Epithelial cell of proximal tubule (primary cell): Measurements from ENCODE around the gene METTL1. TPM values are rescaled to one million over a fixed set of nuclear protein-coding genes. Genes with fewer than 3 reads are reported as not detected.
"Not testable (repeated sequence)": the region's sequence is repeated elsewhere in the genome, so short reads cannot be mapped to it uniquely, and the experiment has no call there.

Experiments used
- DNase-seq: peaks from one replicate; pipeline ENCODE4 v3.0.0-alpha.2; 2011; ENCODE audit warnings: low read depth
- H3K4me3 ChIP-seq: 2 replicates; pipeline ENCODE4 v1.5.1; 2011; ENCODE audit warnings: low read depth, mild to moderate bottlenecking, low read length
- CTCF ChIP-seq: conservative IDR thresholded peaks from 2 replicates; pipeline ENCODE4 v1.5.1; 2012; ENCODE audit warnings: low read depth, mild to moderate bottlenecking, low read length
- total RNA-seq: library from RNA; depleted of rRNA; stranded (reverse); fragments of >200 nt; gene quantifications from 2 replicates; pipeline ENCODE4 v1.2.3, GENCODE V29; 2015

METTL1 gene
- total RNA-seq, 1 donor from 2014 or later: 27.3 TPM

GRCh38 chr12:57775044-57775443 is 3.1 kb upstream of the METTL1 start:
- TF ChIP-seq CTCF: no peak
- H3K4me3 ChIP-seq: no peak overlapping the region
- DNase-seq: no peak

- H3K4me3 ChIP-seq: not testable (repeated sequence)
These were observed 2.7 kb upstream of the METTL1 start for GRCh38 chr12:57774634-57775033.

GRCh38 chr12:57772429-57773322 is 771 bp upstream of the METTL1 start, which contains the start of gene EEF1AKMT3:
TSS of gene EEF1AKMT3 (plus strand) at chr12:57772614. CDS start at chr12:57772725, 111 bp downstream.
- DNase-seq: no peak
- no peak for TF ChIP-seq CTCF
- H3K4me3 ChIP-seq: peak within 1 kb of the TSS; percentile 76

More at GRCh38 chr12:57774634-57775033, 2.7 kb upstream of the METTL1 start:
- not testable (repeated sequence) for DNase-seq

- DNase-seq: no peak
- peak overlapping the region; percentile 76 for H3K4me3 ChIP-seq
- TF ChIP-seq CTCF: no peak
These were observed 551 bp downstream of the METTL1 start for GRCh38 chr12:57771236-57771872.

- no peak for DNase-seq
- H3K4me3 ChIP-seq: peak overlapping the region; percentile 76
- TF ChIP-seq CTCF: no peak
These were observed 1.2 kb downstream of the METTL1 start for GRCh38 chr12:57770734-57771133.

- no peak for TF ChIP-seq CTCF
- no peak overlapping the region for H3K4me3 ChIP-seq
- DNase-seq: no peak
These were observed 2.3 kb downstream of the METTL1 start for GRCh38 chr12:57769594-57769993.

GRCh38 chr12:57767876-57768275 is 4.0 kb downstream of the METTL1 start:
- H3K4me3 ChIP-seq: no peak overlapping the region
- no peak for TF ChIP-seq CTCF
- no peak for DNase-seq
